GM10266 (cell line): Measurements from ENCODE around the gene NPSR1.

Source experiments
- DNase-seq: peaks from one replicate; pipeline ENCODE4 v3.0.0; 2012; ENCODE audit errors: extremely low spot score
- TF ChIP-seq, protein P1 (sequence below): IDR thresholded peaks from 2 replicates; pipeline ENCODE4 v1.5.1; 2012; ENCODE audit warnings: mild to moderate bottlenecking, low read depth; ENCODE audit not compliant: control insufficient read depth, insufficient read depth; ENCODE audit errors: missing control alignments

Gene NPSR1

GRCh38 chr7:34720289-34720688 is 62.3 kb downstream of the NPSR1 start:
- TF ChIP-seq, protein P1, sequence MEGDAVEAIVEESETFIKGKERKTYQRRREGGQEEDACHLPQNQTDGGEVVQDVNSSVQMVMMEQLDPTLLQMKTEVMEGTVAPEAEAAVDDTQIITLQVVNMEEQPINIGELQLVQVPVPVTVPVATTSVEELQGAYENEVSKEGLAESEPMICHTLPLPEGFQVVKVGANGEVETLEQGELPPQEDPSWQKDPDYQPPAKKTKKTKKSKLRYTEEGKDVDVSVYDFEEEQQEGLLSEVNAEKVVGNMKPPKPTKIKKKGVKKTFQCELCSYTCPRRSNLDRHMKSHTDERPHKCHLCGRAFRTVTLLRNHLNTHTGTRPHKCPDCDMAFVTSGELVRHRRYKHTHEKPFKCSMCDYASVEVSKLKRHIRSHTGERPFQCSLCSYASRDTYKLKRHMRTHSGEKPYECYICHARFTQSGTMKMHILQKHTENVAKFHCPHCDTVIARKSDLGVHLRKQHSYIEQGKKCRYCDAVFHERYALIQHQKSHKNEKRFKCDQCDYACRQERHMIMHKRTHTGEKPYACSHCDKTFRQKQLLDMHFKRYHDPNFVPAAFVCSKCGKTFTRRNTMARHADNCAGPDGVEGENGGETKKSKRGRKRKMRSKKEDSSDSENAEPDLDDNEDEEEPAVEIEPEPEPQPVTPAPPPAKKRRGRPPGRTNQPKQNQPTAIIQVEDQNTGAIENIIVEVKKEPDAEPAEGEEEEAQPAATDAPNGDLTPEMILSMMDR = no peak
- no peak for DNase-seq

DNA sequence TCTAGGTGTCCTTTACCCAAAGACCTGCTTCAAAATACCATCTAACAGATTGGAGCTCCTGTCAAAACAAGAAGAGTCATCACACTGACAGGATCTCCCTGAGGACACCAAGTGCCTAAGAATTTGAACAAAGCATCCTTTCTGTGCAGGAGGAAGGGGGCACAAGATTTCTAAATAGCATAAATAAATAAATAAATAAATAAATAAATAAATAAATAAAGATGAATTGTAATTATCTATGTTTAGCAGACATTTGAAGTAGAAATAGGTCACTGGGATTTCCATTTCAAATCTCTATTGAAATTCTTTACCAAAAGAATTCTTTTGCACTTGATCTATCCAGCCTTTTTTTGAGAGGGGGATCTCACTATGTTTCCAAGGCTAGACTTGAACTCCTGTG is 65.3 kb downstream of the NPSR1 start:
- TF ChIP-seq, protein P1 = no peak
- no peak for DNase-seq

DNA sequence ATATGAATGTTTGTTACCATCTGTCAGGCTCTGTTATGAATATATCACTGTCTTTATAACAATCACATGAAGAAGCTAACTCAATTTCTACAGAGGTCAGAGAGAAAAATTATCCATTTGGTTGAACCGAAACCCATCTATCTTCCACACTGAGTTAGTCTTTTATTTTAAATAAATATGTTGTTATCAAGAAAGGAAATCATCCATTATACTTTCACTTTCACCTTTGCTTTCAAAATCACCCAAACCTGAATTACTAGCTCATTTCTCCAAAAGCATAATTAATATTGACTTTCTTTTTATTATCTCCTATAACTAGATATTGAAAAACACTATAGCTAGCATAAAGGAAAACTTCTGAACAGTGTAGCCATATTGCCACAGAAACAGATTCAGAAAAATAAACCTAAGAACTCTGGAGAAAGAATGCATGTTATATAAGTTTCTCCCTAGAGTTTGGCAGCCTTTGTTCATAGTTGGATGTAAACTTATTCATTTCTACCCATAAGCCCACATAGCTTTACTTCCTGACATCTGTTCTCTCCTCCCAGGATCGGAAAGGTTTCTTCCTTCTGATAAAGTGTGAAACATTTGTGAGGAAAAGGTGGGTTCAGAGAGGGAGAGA is 66.0 kb downstream of the NPSR1 start:
- TF ChIP-seq, protein P1 = no peak
- DNase-seq = no peak

GRCh38 chr7:34726221-34726620 is 68.2 kb downstream of the NPSR1 start:
- TF ChIP-seq, protein P1 = no peak
- DNase-seq = no peak

DNA sequence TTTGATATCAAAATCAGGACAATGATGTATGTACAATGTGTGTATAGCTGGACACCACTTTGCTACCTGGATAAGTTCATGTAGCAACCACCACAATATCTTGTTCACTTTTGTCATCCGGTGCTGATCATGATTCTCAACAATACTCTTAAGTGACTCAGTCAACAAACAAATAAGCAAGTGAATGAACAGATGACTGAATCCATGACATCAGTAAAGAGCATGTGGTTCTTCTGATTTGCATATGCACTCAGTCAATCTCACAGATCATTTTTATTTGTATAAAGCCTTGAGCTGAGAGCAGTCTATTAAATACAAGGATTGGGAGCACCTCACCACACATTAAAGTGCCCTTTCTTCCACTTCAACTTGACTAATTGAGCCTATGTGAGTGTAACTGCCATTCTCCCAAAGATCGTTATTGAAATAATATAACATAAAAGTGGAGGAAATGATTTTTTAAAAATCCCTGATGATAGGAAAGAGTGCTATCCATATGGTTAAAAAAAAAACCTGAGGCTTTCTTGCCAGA is 69.5 kb downstream of the NPSR1 start:
- no peak for DNase-seq

GRCh38 chr7:34728156-34728555 is 70.1 kb downstream of the NPSR1 start:
- no peak for DNase-seq
- TF ChIP-seq, protein P1 = no peak

More for the DNA sequence above, 69.5 kb downstream of the NPSR1 start:
- TF ChIP-seq, protein P1 = no peak

DNA sequence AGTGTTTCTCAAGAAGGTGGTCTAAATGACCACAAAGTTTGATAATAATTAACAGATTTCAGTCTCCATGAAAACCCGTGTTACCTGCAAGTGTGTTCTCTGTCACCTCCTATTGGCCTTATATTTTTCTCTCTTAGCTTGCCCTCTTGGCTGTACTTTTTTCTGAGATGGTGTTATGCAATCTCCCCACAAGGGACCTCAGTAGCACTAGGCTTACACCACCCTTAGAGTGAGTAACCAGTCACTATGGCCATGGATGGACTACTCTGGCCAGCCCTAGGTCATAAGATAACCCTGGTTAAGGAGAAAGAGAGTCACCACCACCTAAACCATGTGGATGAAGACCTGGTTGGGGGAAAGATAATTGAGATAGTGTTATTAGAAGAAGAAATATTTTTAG is 76.8 kb downstream of the NPSR1 start:
- TF ChIP-seq, protein P1 = no peak

More for the DNA sequence above, 76.8 kb downstream of the NPSR1 start:
- DNase-seq = no peak
